ENCODE measurements around the gene CD300A.

- TF ChIP-seq CTCF (IDR thresholded peaks at IDR 0.05) (no peak), POLR2A (IDR thresholded peaks at IDR 0.05) (no peak)
These were observed 53.6 kb downstream of the CD300A start for GRCh38 chr17:74520016-74520434.

Measured in body of pancreas (tissue), 4 donors.